GM19372 (cell line): Measurements from ENCODE around the gene CELSR1.
"Not testable (repeated sequence)": the region's sequence is repeated elsewhere in the genome, so short reads cannot be mapped to it uniquely, and the experiment has no call there.

ENCODE experiments used
- ATAC-seq: cut with Tn5 transposase; IDR thresholded peaks from one replicate; pipeline ENCODE4 v1.9.1; 2021; ENCODE audit warnings: mild to moderate bottlenecking, low read depth, moderate library complexity; ENCODE audit not compliant: unreplicated experiment

CELSR1 gene

DNA sequence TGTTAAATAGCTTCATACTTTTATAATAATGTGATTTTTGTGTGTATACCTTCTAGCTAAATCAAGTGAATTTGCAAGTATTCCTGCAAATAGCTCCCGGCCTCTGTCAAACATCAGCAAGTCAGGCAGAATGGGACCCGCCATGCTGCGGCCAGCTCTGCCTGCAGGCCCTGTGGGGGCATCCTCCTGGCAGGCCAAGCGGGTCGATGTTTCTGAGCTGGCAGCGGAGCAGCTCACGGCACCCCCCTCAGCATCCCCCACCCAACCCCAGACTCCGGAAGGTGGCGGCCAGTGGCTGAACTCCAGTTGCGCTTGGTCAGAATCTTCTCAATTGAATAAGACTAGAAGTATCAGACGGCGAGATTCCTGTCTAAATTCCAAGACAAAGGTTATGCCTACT lies 221.4 kb downstream of the CELSR1 start:
- no peak for ATAC-seq

- ATAC-seq, result not testable (repeated sequence)
Measured at GRCh38 chr22:46312848-46313247, 224.6 kb downstream of the CELSR1 start.

DNA sequence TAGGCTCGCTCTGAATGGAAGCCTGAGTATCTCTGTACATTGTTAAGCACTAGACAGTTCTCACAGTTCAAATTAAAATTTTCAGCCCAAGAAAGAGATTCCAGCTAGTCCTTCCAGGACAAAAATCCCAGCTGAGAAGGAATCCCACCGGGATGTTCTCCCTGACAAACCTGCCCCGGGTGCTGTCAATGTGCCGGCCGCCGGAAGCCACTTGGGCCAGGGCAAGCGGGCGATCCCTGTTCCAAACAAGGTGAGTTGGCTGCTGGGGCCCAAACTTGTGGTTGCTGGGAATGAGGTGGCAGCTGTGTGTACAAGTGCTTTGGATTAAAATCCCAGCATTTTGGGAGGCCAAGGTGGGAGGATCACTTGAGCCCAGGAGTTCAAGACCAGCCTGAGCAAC lies 225.4 kb downstream of the CELSR1 start:
- no peak for ATAC-seq
